Kasumi-1 (cell line): ENCODE results near the gene FBN1.

Source experiments
- DNase-seq, 2 experiments: peaks; one replicate each; lab custom pipeline; 2025; lab: John Stamatoyannopoulos, UW

FBN1 gene

GRCh38 chr15:48581219-48581618 lies 64.3 kb downstream of the FBN1 start:
- no peak for DNase-seq

DNA sequence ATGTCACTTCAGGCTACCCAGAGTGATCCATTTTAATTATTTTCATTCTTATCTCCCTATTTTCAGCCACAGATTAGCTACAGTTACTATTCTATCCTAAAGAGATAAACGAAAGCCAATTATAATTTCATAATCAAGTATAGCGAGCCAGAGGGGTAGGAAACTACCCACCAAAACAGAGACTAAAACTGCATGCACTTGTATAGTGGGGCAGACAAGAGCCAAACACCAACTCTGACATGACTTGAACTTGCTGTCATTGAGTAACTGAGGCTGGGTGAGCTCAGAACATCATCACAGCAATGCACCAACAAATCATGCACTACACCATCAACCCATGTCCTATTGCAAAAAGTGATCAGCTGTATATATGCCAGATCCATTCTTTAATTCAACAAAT lies 64.8 kb downstream of the FBN1 start:
- no peak for DNase-seq

- no peak for DNase-seq
Measured at GRCh38 chr15:48579945-48580671, 65.4 kb downstream of the FBN1 start.

GRCh38 chr15:48578965-48579364 lies 66.5 kb downstream of the FBN1 start:
- no peak for DNase-seq

DNA sequence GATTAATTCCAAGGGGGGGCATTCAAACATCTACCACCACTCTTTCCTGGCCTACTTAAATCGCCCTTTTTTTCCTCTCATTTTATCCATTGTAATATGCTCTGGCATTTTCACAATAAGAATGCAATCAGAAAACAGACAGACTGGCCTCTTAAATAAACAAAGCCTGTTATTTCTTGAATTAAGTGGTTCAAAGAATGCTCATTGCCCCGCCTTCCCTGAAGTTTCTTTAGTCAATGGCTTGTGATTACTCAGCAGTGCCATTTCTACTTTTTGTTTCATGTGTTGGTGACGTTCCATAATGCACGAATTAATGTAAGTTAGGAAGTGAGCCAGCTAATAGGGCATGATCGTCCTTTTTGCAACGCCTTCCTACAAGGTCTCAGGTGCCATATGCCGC lies 68.0 kb downstream of the FBN1 start:
- no peak for DNase-seq

DNA sequence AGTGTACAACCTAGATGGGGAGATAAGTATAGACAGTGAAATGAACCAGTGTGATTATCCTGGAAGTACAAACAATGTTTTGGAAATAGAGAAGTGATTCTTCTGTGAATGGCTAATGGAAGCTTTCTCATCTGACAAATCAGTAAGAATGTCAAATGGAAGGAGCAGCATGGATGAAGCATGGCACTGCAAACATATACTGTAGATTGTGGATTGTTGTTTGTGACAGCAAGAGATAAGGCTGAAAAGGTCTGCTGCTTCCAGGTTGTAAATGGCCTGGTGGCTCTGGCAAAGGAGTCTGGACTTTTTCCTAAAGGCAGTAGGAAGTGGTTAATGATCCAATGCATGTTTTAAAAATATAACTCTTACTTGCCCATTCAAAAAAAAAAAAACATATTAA lies 71.3 kb downstream of the FBN1 start:
- no peak for DNase-seq

DNA sequence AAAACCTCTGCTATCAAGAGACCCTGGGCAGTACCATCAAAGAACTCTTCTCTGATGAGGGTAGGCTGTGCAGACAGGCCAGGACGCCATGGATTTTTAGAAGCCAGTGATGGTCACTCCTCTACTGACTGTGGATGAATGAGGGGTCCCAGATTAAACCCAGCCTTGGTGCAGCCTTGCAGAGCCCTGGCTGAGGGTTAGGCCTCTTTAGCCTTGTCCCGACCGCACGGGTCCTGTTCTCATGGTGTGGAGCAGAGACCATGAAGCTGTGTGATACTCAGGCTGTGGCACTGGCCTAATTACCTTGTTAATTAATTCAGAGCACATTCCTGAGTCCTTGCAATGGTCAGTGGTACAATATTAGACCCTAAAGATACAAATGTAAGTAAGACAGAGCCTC lies 71.7 kb downstream of the FBN1 start:
- no peak for DNase-seq

DNA sequence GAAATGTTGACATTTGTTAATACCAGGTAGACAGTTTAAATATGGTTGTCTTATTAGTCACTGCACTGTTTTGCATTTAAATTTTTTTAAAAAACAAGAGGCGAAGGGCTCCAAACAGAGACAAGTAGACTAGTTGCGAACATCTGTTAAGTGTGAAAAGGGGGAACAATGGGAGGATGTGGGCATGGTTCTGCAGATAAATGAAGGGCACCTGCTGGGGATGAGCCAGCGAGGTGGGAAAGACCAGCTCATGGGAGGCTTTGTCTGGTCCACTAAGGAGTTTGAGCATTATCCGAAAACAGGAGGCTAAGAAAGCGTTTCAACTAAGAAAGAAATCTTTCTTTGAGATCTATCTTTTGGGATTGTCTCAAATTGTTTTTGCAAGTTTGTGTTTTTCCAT lies 72.7 kb downstream of the FBN1 start:
- DNase-seq = no peak

GRCh38 chr15:48571510-48571909 lies 74.0 kb downstream of the FBN1 start:
- DNase-seq = no peak

GRCh38 chr15:48570822-48571221 lies 74.7 kb downstream of the FBN1 start:
- DNase-seq = no peak

- DNase-seq = no peak
Measured at GRCh38 chr15:48569591-48570302, 75.8 kb downstream of the FBN1 start.

- no peak for DNase-seq
Measured at GRCh38 chr15:48566668-48567067, 78.8 kb downstream of the FBN1 start.

DNA sequence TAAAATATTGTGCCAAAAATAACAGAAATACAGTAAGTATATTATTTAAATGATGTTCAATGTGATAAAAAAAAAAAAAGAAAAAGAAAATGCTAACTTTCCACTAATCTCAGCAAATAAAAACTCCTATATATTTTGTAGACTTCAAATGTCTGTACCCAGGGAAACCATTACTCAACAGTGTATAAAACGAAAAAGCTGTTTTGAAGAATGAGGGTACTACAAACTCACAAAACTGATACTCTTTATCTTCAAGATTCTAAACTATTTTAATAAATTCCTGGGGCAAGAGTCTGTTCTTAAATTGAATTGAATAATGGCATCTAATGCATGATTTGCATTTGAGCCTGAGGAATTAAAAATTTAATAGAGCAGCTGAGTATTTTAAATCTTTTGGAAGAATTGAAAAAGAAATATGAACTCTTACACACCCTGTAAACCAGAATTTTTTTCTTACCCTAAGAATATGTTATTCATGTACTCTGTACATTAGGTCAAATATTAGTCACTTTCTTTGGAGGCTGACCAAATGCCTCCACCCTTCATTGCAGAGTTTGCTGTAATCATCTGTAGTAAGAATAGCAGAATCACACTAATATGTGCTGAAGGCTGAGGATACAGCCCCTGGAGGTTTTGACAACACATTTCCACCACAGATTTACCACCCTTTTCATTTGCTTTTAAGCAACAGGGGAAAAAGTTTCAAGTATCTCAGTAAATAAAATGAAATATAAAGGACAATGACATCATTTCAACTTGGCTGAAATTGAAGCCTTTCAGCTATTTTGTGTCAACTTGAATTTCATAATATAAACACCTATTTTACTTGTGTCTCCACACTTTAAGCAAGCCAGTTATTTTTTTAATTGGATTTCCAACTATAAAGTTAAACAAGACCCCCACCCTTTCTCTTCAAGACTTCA lies 79.7 kb downstream of the FBN1 start:
- DNase-seq = no peak

DNA sequence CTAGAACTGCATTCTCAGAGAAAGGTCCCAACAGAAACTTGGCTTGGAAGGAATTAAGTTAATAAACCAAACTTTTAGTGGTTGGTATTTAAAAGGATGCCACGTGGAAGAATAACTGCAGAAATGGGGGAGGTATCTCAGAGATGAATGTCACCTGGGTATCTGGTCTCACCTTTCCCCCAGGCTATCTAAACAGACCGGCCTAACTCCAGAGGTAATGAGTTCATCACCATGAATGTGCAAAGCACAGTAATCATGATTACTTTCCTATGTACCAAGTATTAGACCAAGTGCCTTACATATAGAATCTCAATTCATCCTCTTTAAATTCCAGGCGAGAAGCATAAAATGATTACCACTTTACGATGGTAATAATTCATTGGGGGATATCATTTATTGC lies 80.8 kb downstream of the FBN1 start:
- no peak for DNase-seq

DNA sequence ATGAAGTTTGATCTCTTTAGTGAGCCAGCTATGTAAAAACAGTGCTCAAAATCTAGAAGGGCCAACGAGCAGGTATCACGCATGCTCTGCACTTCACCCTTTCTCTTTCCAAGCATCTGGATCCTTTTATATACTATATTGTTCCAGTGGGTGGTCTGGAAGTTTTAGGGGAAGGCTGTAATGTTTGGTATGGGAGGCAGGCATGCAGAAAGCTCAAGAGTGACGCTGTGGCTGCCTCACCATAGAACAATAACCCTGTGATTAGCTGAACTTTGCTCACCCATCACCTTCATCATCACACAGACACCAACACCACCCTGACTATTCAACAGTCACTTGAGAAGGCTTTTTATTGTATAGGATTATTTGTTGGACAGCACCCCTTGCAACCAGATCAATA lies 81.6 kb downstream of the FBN1 start:
- DNase-seq = no peak

DNA sequence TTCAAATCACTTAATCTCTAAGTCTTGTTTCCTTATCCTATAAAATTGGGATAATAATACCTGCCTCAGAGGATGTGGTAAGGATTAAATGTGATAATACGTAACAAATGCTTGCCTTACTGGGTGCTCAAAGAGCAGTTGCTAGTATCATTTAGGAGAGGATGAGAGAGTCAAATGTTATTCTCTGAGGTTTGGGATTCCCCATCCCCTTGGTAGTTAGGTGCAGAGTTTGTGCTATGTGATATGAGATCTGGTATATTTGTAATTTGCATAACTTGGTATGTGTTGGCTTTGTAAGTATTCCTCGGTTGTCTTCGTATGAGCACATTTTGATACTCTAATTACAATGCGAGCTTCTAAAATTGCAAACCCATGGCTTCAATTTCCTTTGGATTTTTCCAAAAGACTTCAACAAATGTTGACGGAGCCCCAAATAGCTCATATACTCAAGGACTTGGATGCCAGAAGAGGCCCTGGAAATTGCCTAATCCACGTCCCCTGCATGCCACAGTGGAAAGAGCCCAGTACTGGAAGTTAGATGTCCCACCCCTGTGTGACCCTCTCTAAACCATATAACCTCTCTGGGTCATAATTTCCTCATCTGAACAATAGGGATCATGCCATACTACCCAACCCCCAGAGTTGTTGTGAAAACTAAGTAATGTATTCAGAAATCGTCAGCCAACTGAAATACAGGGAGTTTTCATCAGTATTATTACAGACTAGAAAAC lies 85.0 kb downstream of the FBN1 start:
- DNase-seq = no peak

- DNase-seq = no peak
Measured at GRCh38 chr15:48559285-48559684, 86.2 kb downstream of the FBN1 start.

GRCh38 chr15:48558226-48558625 lies 87.3 kb downstream of the FBN1 start:
- DNase-seq = no peak

DNA sequence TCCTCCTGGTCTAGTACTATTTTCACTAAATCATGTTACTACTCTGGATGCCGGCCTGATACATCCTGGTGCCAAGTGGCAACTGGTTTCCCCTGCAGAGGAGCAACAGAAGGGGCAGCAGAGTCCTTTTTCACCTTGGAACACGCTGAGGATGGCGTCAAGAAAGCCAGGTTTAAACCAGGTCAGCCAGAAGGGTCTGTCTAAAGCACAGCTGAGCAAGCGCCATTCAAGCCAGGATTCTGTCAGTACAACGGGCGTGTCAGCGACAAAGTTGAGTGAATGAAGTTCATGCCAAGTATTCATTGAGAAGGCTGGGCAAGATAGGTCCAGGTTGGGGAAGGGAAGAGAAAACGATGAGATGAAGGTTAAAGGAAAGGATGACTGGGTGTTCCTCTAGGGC lies 88.2 kb downstream of the FBN1 start:
- DNase-seq = no peak

GRCh38 chr15:48556159-48556897 lies 89.2 kb downstream of the FBN1 start:
- no peak for DNase-seq

- no peak for DNase-seq
Measured at GRCh38 chr15:48555241-48555881, 90.1 kb downstream of the FBN1 start.
